GM12878 (cell line): ENCODE results near the gene TXNDC16. TPM values are rescaled to one million over a fixed set of nuclear protein-coding genes. Genes with fewer than 3 reads are reported as not detected.

Experiments used
- ATAC-seq: fragments of 200-7000 bp; cut with Tn5 transposase; 3 replicates; pipeline ENCODE4 v1.9.1; 2020; ENCODE audit warnings: mild to moderate bottlenecking, moderate library complexity
- BruUV-seq: library from RNA; stranded (reverse); fragments of 400-500 nt; replicated peaks from 2 replicates; lab custom pipeline; 2021; lab: Mats Ljungman, UMichigan
- CTCF ChIA-PET: fragments of 300-600 bp; sonication (Branson Sonifier 250); formaldehyde crosslinking; extraction: SDS; loops from one replicate; lab custom pipeline; 2021; ENCODE audit warnings: inconsistent platforms; lab: Yijun Ruan, JAX
- POLR2A ChIA-PET: fragments of 350-600 bp; formaldehyde crosslinking; extraction: SDS; loops from one replicate; lab custom pipeline; 2021; ENCODE audit warnings: inconsistent platforms; lab: Charles Lee
- RAD21 ChIA-PET: fragments of 300-600 bp; sonication (Branson Sonifier 250); formaldehyde crosslinking; loops from one replicate; lab custom pipeline; 2023; ENCODE audit warnings: antibody characterized with exemption; ENCODE audit not compliant: unreplicated experiment; lab: Charles Lee
- SMC1A ChIA-PET: fragments of 300-600 bp; sonication (Branson Sonifier 250); formaldehyde crosslinking; loops from one replicate; lab custom pipeline; 2023; ENCODE audit not compliant: unreplicated experiment, uncharacterized antibody; lab: Charles Lee
- DNase-seq: peaks from one replicate; pipeline ENCODE4 v3.0.0-alpha.2; 2011; ENCODE audit warnings: low read depth, low spot score
- FAIRE-seq: peaks from 3 replicates; lab custom pipeline; 2011; peaks lifted over from hg19 to GRCh38; lab: Jason Lieb, UNC
- H2AFZ ChIP-seq: 2 replicates; pipeline ENCODE4 v1.6.0; 2011; ENCODE audit warnings: low read depth, low read length, control low read depth; ENCODE audit not compliant: control insufficient read depth
- H3K27ac ChIP-seq: 2 replicates; pipeline ENCODE4 v1.5.1; 2011; ENCODE audit warnings: control low read depth; ENCODE audit not compliant: control insufficient read depth, insufficient read depth
- H3K27me3 ChIP-seq, 2 experiments: replicated peaks in 1 of 2; 2 replicates each; pipeline versions ENCODE4 v1.6.0 to v1.6.1; 2011; ENCODE audit warnings: low read length in 1 of 2; ENCODE audit not compliant: control insufficient read depth in 2 of 2, insufficient read depth in 2 of 2
- H3K36me3 ChIP-seq, 2 experiments: 2 replicates each; pipeline ENCODE4 v1.5.1; 2011; ENCODE audit warnings: low read length in 1 of 2; ENCODE audit not compliant: control insufficient read depth in 2 of 2, insufficient read depth in 2 of 2
- H3K4me1 ChIP-seq: 2 replicates; pipeline ENCODE4 v1.6.1; 2011; ENCODE audit warnings: mild to moderate bottlenecking, low read length, moderate library complexity, mixed read lengths; ENCODE audit not compliant: control insufficient read depth, insufficient read depth
- H3K4me2 ChIP-seq: 2 replicates; pipeline ENCODE4 v1.6.0; 2011; ENCODE audit warnings: control low read depth; ENCODE audit not compliant: control insufficient read depth, insufficient read depth
- H3K4me3 ChIP-seq: fragments of 200-600 bp; sonication (generic); 2 replicates; pipeline ENCODE4 v1.5.1; 2016
- H3K79me2 ChIP-seq: 2 replicates; pipeline ENCODE4 v1.6.0; 2011; ENCODE audit warnings: low read length; ENCODE audit not compliant: control insufficient read depth, insufficient read depth
- H3K9ac ChIP-seq: 2 replicates; pipeline ENCODE4 v1.8.0; 2011; ENCODE audit warnings: low read length, control low read depth, mixed read lengths; ENCODE audit not compliant: control insufficient read depth, insufficient read depth
- H3K9me3 ChIP-seq: replicated peaks from 3 replicates; pipeline ENCODE4 v1.5.1; 2011; ENCODE audit warnings: mild to moderate bottlenecking, low read length; ENCODE audit not compliant: control insufficient read depth, insufficient read depth
- H4K20me1 ChIP-seq: 2 replicates; pipeline ENCODE4 v1.6.0; 2011; ENCODE audit not compliant: control insufficient read depth, insufficient read depth
- JUNB ChIP-seq: IDR thresholded peaks from 2 replicates; pipeline ENCODE4 v1.6.1; 2016; ENCODE audit warnings: antibody characterized with exemption, mild to moderate bottlenecking
- MXI1 ChIP-seq: fragments of 150-350 bp; IDR thresholded peaks from 2 replicates; pipeline ENCODE4 v1.6.1; 2011; ENCODE audit warnings: low read depth, mild to moderate bottlenecking, inconsistent platforms, low read length, improper control_type of control experiment
- NFIC ChIP-seq: IDR thresholded peaks from 2 replicates; pipeline ENCODE4 v1.6.1; 2012; ENCODE audit warnings: low read depth, mild to moderate bottlenecking, inconsistent platforms, low read length, moderate library complexity
- POLR2AphosphoS2 ChIP-seq: IDR thresholded peaks from 2 replicates; pipeline ENCODE4 v1.6.1; 2011; ENCODE audit warnings: low read depth, mild to moderate bottlenecking, low read length, improper control_type of control experiment, moderate library complexity
- RUNX3 ChIP-seq: IDR thresholded peaks from 2 replicates; pipeline ENCODE4 v1.6.1; 2012; ENCODE audit warnings: low read length, inconsistent platforms
- SPI1 ChIP-seq: IDR thresholded peaks from 2 replicates; pipeline ENCODE4 v1.6.1; 2011; ENCODE audit warnings: low read depth, mild to moderate bottlenecking, low read length, moderate library complexity, borderline replicate concordance; ENCODE audit not compliant: insufficient read depth
- TBL1XR1 ChIP-seq: IDR thresholded peaks from 2 replicates; pipeline ENCODE4 v1.6.1; 2012; ENCODE audit warnings: low read depth, low read length, improper control_type of control experiment
- WGBS: methylation state at CpG from one replicate; pipeline ENCODE4 v1.1.6; 2016; ENCODE audit warnings: low lambda C conversion rate; ENCODE audit not compliant: insufficient replicate concordance, insufficient coverage; ENCODE audit errors: missing lambda C conversion rate; 5-methylcytosine and 5-hydroxymethylcytosine counted together
- in situ Hi-C: fragments of 300-500 bp; cut with MboI; formaldehyde crosslinking; loops from 9 replicates; pipeline ENCODE4 v1.14.3; 2018; ENCODE audit warnings: mixed read lengths
- intact Hi-C: fragments of 100-400 bp; cut with micrococcal nuclease; formaldehyde crosslinking; loops from one replicate; pipeline ENCODE4 v1.14.2; 2022; ENCODE audit not compliant: unreplicated experiment
- polyA plus RNA-seq, 11 experiments: library from polyadenylated mRNA; depleted of rRNA in 4 of 11; unstranded in 6 of 11; stranded (reverse) in 5 of 11; fragments of >200 nt; fragmentation: Nextera tagmentation in 4 of 11; fragmentation: Illumina TruSeq in 1 of 11; extraction: Ambion mirVana in 4 of 11; extraction: Trizol in 1 of 11; gene quantifications; 1 replicate in 1 of 11; 2 replicates in 10 of 11; pipeline versions ENCODE4 v1.2.1 to v1.2.3, GENCODE V29; 2011 to 2016; ENCODE audit warnings: inconsistent platforms in 2 of 11, missing spikeins in 2 of 11, low read depth in 1 of 11
- total RNA-seq, 4 experiments: library from RNA; depleted of rRNA in 3 of 4; stranded (reverse); fragments of >200 nt in 3 of 4; fragmentation: Illumina TruSeq in 1 of 4; extraction: Trizol in 1 of 4; gene quantifications; 2 replicates each; pipeline versions ENCODE4 v1.2.1 to v1.2.3, GENCODE V29; 2013 to 2021
- TF ChIP-seq, protein P1 (sequence below): IDR thresholded peaks from 2 replicates; pipeline ENCODE4 v1.6.1; 2012; ENCODE audit warnings: low read length, inconsistent platforms
- TF ChIP-seq, protein P2 (sequence below): fragments of 450-650 bp; formaldehyde crosslinking; IDR thresholded peaks from 2 replicates; pipeline ENCODE4 v1.4.0; 2020; ENCODE audit warnings: mild to moderate bottlenecking, moderate library complexity

TXNDC16 gene
- total and polyA plus RNA-seq, 10 of the 15 experiments (the other 5 are each of a cell fraction or from before 2014, with no cell fraction given), result 1.2 to 7.9 (median 5.5) TPM

DNA sequence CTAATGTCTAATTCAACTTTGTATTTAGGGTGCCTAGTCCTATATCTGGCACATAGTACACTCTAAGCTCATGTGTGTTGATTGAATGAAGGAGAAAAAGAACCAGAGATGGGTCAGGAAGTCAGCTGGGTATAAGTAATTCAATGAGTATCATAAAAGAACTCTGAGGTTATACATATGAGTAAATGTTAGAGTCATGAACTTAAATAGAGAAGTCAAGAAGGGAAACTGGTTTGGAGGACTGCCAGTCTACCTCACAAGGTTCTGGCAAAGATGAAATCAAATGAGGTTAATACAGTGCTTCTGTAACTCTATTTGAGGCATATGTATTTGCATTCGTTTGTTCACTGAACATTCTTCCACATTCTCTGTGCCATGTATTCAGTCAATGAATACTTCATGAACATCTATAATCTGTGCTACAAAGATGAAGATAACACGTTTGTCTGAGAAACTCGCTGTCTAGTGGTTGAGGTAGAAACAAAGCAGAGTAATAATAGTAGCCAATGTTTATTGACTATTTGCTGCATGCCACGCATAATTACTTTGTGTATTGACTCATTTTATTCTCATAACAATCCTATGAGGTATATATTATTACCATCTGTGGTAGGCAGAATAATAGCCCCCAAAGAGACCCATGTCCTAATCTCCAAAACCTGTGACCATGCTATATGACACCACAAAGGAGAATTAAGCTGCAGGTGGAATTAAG lies 149.3 kb downstream of the TXNDC16 start:
- no TSS peak for BruUV-seq
- CTCF ChIA-PET, result no interaction called here
- RAD21 ChIA-PET, result no interaction called here
- FAIRE-seq, result no peak
- Histone ChIP-seq H3K4me1 (no peaks in the 10 kb centered on the region), H3K4me3 (no peak overlapping the region), H3K36me3 (no peaks in the 10 kb centered on the region), H2AFZ (no peak overlapping the region), H3K27ac (no peak overlapping the region), H3K27me3 (peaks cover 0 to 3% of the 10 kb centered on the region in 2 experiments; a peak in 2 of 4 replicates), H3K9ac (no peak overlapping the region), H3K4me2 (no peak overlapping the region), H3K9me3 (no peaks in the 10 kb centered on the region; the same call in 2 of the 3 replicates), H3K79me2 (no peaks in the 10 kb centered on the region), H4K20me1 (no peaks in the 10 kb centered on the region)
- in situ Hi-C loops, result no loop called here
- peak; percentile 74 for ATAC-seq
- SMC1A ChIA-PET, result interaction anchor here (0.6 kb wide), 1 partner anchor 46 kb away, joined by 3 read pairs; no protein-coding TSS in a partner anchor
- TF ChIP-seq, protein P1, sequence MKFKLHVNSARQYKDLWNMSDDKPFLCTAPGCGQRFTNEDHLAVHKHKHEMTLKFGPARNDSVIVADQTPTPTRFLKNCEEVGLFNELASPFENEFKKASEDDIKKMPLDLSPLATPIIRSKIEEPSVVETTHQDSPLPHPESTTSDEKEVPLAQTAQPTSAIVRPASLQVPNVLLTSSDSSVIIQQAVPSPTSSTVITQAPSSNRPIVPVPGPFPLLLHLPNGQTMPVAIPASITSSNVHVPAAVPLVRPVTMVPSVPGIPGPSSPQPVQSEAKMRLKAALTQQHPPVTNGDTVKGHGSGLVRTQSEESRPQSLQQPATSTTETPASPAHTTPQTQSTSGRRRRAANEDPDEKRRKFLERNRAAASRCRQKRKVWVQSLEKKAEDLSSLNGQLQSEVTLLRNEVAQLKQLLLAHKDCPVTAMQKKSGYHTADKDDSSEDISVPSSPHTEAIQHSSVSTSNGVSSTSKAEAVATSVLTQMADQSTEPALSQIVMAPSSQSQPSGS, result peak; percentile 45; the same call in 1 of the 2 replicates
- TF ChIP-seq TBL1XR1 (no peak), NFIC (0 out of 2 replicates have a peak, but pooled peaks have one; percentile 29), POLR2AphosphoS2 (no peak), RUNX3 (peak; percentile 73), SPI1 (peak; percentile 38; the same call in 1 of the 2 replicates), MXI1 (no peak), JUNB (peak; percentile 24)
- TF ChIP-seq, protein P2, sequence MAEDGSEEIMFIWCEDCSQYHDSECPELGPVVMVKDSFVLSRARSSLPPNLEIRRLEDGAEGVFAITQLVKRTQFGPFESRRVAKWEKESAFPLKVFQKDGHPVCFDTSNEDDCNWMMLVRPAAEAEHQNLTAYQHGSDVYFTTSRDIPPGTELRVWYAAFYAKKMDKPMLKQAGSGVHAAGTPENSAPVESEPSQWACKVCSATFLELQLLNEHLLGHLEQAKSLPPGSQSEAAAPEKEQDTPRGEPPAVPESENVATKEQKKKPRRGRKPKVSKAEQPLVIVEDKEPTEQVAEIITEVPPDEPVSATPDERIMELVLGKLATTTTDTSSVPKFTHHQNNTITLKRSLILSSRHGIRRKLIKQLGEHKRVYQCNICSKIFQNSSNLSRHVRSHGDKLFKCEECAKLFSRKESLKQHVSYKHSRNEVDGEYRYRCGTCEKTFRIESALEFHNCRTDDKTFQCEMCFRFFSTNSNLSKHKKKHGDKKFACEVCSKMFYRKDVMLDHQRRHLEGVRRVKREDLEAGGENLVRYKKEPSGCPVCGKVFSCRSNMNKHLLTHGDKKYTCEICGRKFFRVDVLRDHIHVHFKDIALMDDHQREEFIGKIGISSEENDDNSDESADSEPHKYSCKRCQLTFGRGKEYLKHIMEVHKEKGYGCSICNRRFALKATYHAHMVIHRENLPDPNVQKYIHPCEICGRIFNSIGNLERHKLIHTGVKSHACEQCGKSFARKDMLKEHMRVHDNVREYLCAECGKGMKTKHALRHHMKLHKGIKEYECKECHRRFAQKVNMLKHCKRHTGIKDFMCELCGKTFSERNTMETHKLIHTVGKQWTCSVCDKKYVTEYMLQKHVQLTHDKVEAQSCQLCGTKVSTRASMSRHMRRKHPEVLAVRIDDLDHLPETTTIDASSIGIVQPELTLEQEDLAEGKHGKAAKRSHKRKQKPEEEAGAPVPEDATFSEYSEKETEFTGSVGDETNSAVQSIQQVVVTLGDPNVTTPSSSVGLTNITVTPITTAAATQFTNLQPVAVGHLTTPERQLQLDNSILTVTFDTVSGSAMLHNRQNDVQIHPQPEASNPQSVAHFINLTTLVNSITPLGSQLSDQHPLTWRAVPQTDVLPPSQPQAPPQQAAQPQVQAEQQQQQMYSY (CRISPR knock-in tag), result no peak
- POLR2A ChIA-PET, result no interaction called here
- peak; percentile 21 for DNase-seq
- WGBS, result under 1% methylated on average over 4 of the region's 4 CpGs
- intact Hi-C loops, result no loop called here
